IMR-90 (cell line): Measurements from ENCODE around the gene MAGI2. TPM values are rescaled to one million over a fixed set of nuclear protein-coding genes. Genes with fewer than 3 reads are reported as not detected.

Experiments
- ATAC-seq: fragments of 200-7000 bp; cut with Tn5 transposase; 2 replicates; pipeline ENCODE4 v1.9.1; 2020; ENCODE audit warnings: low read depth, mild to moderate bottlenecking, moderate library complexity
- BruUV-seq: library from RNA; stranded (reverse); fragments of 400-500 nt; replicated peaks from 2 replicates; lab custom pipeline; 2021; lab: Mats Ljungman, UMichigan
- CTCF ChIA-PET: fragments of 300-600 bp; formaldehyde crosslinking; extraction: SDS; loops from one replicate; lab custom pipeline; 2021; ENCODE audit warnings: antibody characterized with exemption; lab: Yijun Ruan, JAX
- POLR2A ChIA-PET: fragments of 300-600 bp; sonication (Branson Sonifier 250); formaldehyde crosslinking; loops from one replicate; lab custom pipeline; 2022; ENCODE audit warnings: antibody characterized with exemption; ENCODE audit not compliant: unreplicated experiment; lab: Charles Lee
- DNase-seq: peaks from one replicate; pipeline ENCODE4 v3.0.0; 2013
- H2AFZ ChIP-seq: replicated peaks from 2 replicates; pipeline ENCODE3; 2013; ENCODE audit warnings: low read length, mild to moderate bottlenecking; ENCODE audit not compliant: poor library complexity
- H2AK5ac ChIP-seq: 2 replicates; pipeline ENCODE4 v1.6.1; 2013; ENCODE audit warnings: low read depth, low read length, inconsistent platforms
- H2AK9ac ChIP-seq: replicated peaks from 2 replicates; pipeline ENCODE3; 2013; ENCODE audit warnings: mild to moderate bottlenecking, low read depth, low read length, moderate library complexity; ENCODE audit not compliant: poor library complexity
- H2BK120ac ChIP-seq: 2 replicates; pipeline ENCODE4 v1.6.1; 2013; ENCODE audit warnings: low read depth, low read length, inconsistent platforms
- H2BK15ac ChIP-seq: 3 replicates; pipeline ENCODE4 v1.6.1; 2013; ENCODE audit warnings: low read depth, low read length, inconsistent platforms
- H2BK20ac ChIP-seq: 2 replicates; pipeline ENCODE4 v1.6.1; 2013; ENCODE audit warnings: low read depth, mild to moderate bottlenecking, inconsistent platforms, low read length, moderate library complexity
- H2BK5ac ChIP-seq: 2 replicates; pipeline ENCODE4 v1.6.1; 2013; ENCODE audit warnings: mild to moderate bottlenecking, low read depth, low read length, inconsistent platforms; ENCODE audit not compliant: poor library complexity, severe bottlenecking
- H3K14ac ChIP-seq: replicated peaks from 2 replicates; pipeline ENCODE4 v1.6.1; 2013; ENCODE audit warnings: low read depth, low read length, inconsistent platforms
- H3K18ac ChIP-seq: 2 replicates; pipeline ENCODE4 v1.6.1; 2013; ENCODE audit warnings: low read depth, low read length, control low read depth
- H3K23ac ChIP-seq: 2 replicates; pipeline ENCODE4 v1.6.1; 2013; ENCODE audit warnings: low read depth, low read length, inconsistent platforms
- H3K27ac ChIP-seq: 2 replicates; pipeline ENCODE4 v1.5.1; 2013; ENCODE audit warnings: mild to moderate bottlenecking, control low read depth, low read length; ENCODE audit not compliant: insufficient read depth
- H3K27me3 ChIP-seq: 2 replicates; pipeline ENCODE4 v1.6.1; 2013; ENCODE audit warnings: low read length; ENCODE audit not compliant: control insufficient read depth, insufficient read depth
- H3K36me3 ChIP-seq: 2 replicates; pipeline ENCODE4 v1.6.1; 2013; ENCODE audit warnings: low read length, mixed read lengths; ENCODE audit not compliant: control insufficient read depth, insufficient read depth
- H3K4ac ChIP-seq: 2 replicates; pipeline ENCODE4 v1.6.1; 2013; ENCODE audit warnings: low read depth, low read length, inconsistent platforms
- H3K4me1 ChIP-seq: 2 replicates; pipeline ENCODE4 v1.6.1; 2013; ENCODE audit warnings: low read length, mixed read lengths; ENCODE audit not compliant: control insufficient read depth, insufficient read depth
- H3K4me2 ChIP-seq: 2 replicates; pipeline ENCODE4 v1.6.1; 2013; ENCODE audit warnings: low read depth, mild to moderate bottlenecking, control low read depth, low read length, moderate library complexity
- H3K4me3 ChIP-seq: 2 replicates; pipeline ENCODE4 v1.5.1; 2013; ENCODE audit warnings: low read depth, mild to moderate bottlenecking, control low read depth, low read length, moderate library complexity; ENCODE audit not compliant: insufficient read depth
- H3K56ac ChIP-seq: 2 replicates; pipeline ENCODE4 v1.6.1; 2013; ENCODE audit warnings: low read length, inconsistent platforms; ENCODE audit not compliant: insufficient read depth; ENCODE audit errors: extremely low read depth
- H3K79me1 ChIP-seq, 2 experiments: 2 replicates each; pipeline ENCODE4 v1.6.1; 2013; ENCODE audit warnings: low read length in 2 of 2, inconsistent platforms in 1 of 2, low read depth in 1 of 2
- H3K9ac ChIP-seq: 2 replicates; pipeline ENCODE4 v1.6.1; 2013; ENCODE audit warnings: low read depth, low read length, control low read depth
- H3K9me1 ChIP-seq: 2 replicates; pipeline ENCODE4 v1.6.1; 2013; ENCODE audit warnings: low read length, inconsistent platforms; ENCODE audit not compliant: insufficient read depth
- H3K9me3 ChIP-seq: 2 replicates; pipeline ENCODE4 v1.6.1; 2013; ENCODE audit warnings: low read length; ENCODE audit not compliant: control insufficient read depth, insufficient read depth
- H4K20me1 ChIP-seq: 2 replicates; pipeline ENCODE4 v1.6.1; 2013; ENCODE audit warnings: low read length, inconsistent platforms; ENCODE audit not compliant: insufficient read depth
- H4K5ac ChIP-seq: 2 replicates; pipeline ENCODE4 v1.6.1; 2013; ENCODE audit warnings: mild to moderate bottlenecking, low read depth, low read length, control low read depth
- H4K8ac ChIP-seq, 2 experiments: 2 replicates each; pipeline ENCODE4 v1.6.1; 2013; ENCODE audit warnings: low read depth in 2 of 2, low read length in 2 of 2, control low read depth in 1 of 2, inconsistent platforms in 1 of 2
- H4K91ac ChIP-seq: 2 replicates; pipeline ENCODE4 v1.6.1; 2013; ENCODE audit warnings: low read depth, low read length, inconsistent platforms; ENCODE audit not compliant: insufficient read depth
- CHD1 ChIP-seq: IDR thresholded peaks from 2 replicates; pipeline ENCODE4 v1.6.1; 2012; ENCODE audit warnings: low read depth, low read length, improper control_type of control experiment
- MAFK ChIP-seq: IDR thresholded peaks from 2 replicates; pipeline ENCODE4 v1.6.1; 2012; ENCODE audit warnings: low read depth, low read length, improper control_type of control experiment
- MXI1 ChIP-seq: IDR thresholded peaks from 2 replicates; pipeline ENCODE4 v1.6.1; 2012; ENCODE audit warnings: low read depth, mild to moderate bottlenecking, low read length, moderate library complexity, borderline replicate concordance
- NFE2L2 ChIP-seq: fragments of 150-350 bp; IDR thresholded peaks from 2 replicates; pipeline ENCODE4 v1.6.1; 2016; ENCODE audit warnings: low read depth, mild to moderate bottlenecking, low read length
- POLR2A ChIP-seq: IDR thresholded peaks from 2 replicates; pipeline ENCODE4 v1.6.1; 2012; ENCODE audit warnings: mild to moderate bottlenecking, low read depth, low read length
- RAD21 ChIP-seq: IDR thresholded peaks from 2 replicates; pipeline ENCODE4 v1.6.1; 2012; ENCODE audit warnings: low read length, improper control_type of control experiment
- RFX5 ChIP-seq: IDR thresholded peaks from 2 replicates; pipeline ENCODE4 v1.8.0; 2012; ENCODE audit warnings: low read depth, mild to moderate bottlenecking, low read length, moderate library complexity
- WGBS, 2 experiments: methylation state at CpG; one replicate each; pipeline versions ENCODE4 v1.1.5 to v1.1.7; 2013; ENCODE audit warnings: missing lambda C conversion rate in 2 of 2; ENCODE audit not compliant: insufficient read length in 1 of 2; ENCODE audit errors: extremely low coverage in 2 of 2; 5-methylcytosine and 5-hydroxymethylcytosine counted together
- dilution Hi-C: fragments of 300-500 bp; cut with HindIII; formaldehyde crosslinking; loops from one replicate; pipeline ENCODE4 v1.14.3; 2018; ENCODE audit warnings: low sequenced_read_pairs; ENCODE audit not compliant: unreplicated experiment
- in situ Hi-C: fragments of 300-500 bp; cut with MboI; formaldehyde crosslinking; loops from 3 replicates; pipeline ENCODE4 v1.14.3; 2019; ENCODE audit warnings: low sequenced_read_pairs, inconsistent platforms, mixed read lengths
- intact Hi-C: fragments of 100-400 bp; cut with micrococcal nuclease; formaldehyde crosslinking; loops from 2 replicates; pipeline ENCODE4 v1.10.0; 2022
- polyA plus RNA-seq, 3 experiments: library from polyadenylated mRNA; depleted of rRNA; stranded (reverse); fragments of >200 nt; gene quantifications; 2 replicates each; pipeline ENCODE4 v1.2.3, GENCODE V29; 2012; ENCODE audit warnings: low replicate concordance in 1 of 3
- total RNA-seq: library from RNA; depleted of rRNA; stranded (reverse); fragments of >200 nt; gene quantifications from 2 replicates; pipeline ENCODE4 v1.2.3, GENCODE V29; 2012
- TF ChIP-seq, protein P1 (sequence below): fragments of 150-350 bp; IDR thresholded peaks from 2 replicates; pipeline ENCODE4 v1.6.1; 2016; ENCODE audit warnings: low read depth, mild to moderate bottlenecking, low read length, moderate library complexity, borderline replicate concordance
- TF ChIP-seq, protein P2 (sequence below): fragments of 150-350 bp; IDR thresholded peaks from 2 replicates; pipeline ENCODE4 v1.6.1; 2017; ENCODE audit warnings: mild to moderate bottlenecking, antibody characterized with exemption, low read length, low read depth

The MAGI2 gene
- total and polyA plus RNA-seq, 2 of the 4 experiments (the other 2 are of a cell fraction) = 2.5 to 17.9 TPM

DNA sequence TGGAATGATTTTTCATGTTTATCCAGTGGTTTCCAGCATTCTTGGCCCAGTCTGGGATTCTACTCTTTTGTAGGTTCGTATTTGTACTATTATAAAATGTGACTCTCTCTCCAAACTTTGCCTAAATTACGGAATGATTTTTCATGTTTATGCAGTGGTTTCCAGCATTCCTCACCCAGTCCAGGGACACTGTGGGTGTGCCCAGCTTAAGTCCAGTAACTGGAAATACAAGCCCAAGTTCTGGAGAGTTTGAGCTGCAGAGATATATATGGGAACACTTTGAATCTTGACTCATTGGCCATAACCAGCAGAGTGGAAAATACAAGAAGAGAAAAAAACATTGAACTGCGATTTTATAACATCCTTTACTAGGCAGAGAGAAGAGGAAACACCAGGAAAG, 5.9 kb upstream of the MAGI2 start:
- WGBS, 2 experiments = no CpG with 5 or more reads among the region's 3 CpGs
- Histone ChIP-seq H3K56ac (no peak overlapping the region), H3K9me1 (peaks cover 12% of the 10 kb centered on the region), H3K79me1 (peaks cover 25 to 64% of the 10 kb centered on the region in 2 experiments), H3K4me1 (peaks cover 15% of the 10 kb centered on the region), H4K8ac (peak overlapping the region in 1 of 2 experiments; percentile 29; a peak in 1 of 4 replicates), H4K20me1 (peaks cover 8% of the 10 kb centered on the region; the same call in 1 of the 2 replicates), H2AFZ (no peak overlapping the region), H3K9ac (no peak overlapping the region), H2AK9ac (no peak overlapping the region), H3K4me3 (no peak overlapping the region), H4K91ac (no peak overlapping the region), H2AK5ac (no peak overlapping the region), H2BK120ac (no peak overlapping the region), H4K5ac (no peak overlapping the region), H2BK15ac (no peak overlapping the region), H3K27ac (no peak overlapping the region), H3K23ac (no peak overlapping the region), H2BK20ac (no peak overlapping the region), H2BK5ac (peak overlapping the region; percentile 40), H3K9me3 (no peaks in the 10 kb centered on the region), H3K4me2 (no peak overlapping the region), H3K36me3 (peaks cover 13% of the 10 kb centered on the region), H3K18ac (no peak overlapping the region), H3K4ac (no peak overlapping the region), H3K27me3 (no peaks in the 10 kb centered on the region), H3K14ac (no peak overlapping the region)
- DNase-seq (peak; percentile 46), ATAC-seq (peak; percentile 40)
- intact Hi-C loops = no loop called here
- ChIA-PET POLR2A (interaction anchor here (0.7 kb wide), 1 partner anchor 848 kb away, joined by 13 read pairs; no protein-coding TSS in a partner anchor), CTCF (interaction anchor here (0.7 kb wide), 1 partner anchor 426 kb away, joined by 5 read pairs; no protein-coding TSS in a partner anchor)
- dilution Hi-C loops = no loop called here
- TF ChIP-seq, protein P1, sequence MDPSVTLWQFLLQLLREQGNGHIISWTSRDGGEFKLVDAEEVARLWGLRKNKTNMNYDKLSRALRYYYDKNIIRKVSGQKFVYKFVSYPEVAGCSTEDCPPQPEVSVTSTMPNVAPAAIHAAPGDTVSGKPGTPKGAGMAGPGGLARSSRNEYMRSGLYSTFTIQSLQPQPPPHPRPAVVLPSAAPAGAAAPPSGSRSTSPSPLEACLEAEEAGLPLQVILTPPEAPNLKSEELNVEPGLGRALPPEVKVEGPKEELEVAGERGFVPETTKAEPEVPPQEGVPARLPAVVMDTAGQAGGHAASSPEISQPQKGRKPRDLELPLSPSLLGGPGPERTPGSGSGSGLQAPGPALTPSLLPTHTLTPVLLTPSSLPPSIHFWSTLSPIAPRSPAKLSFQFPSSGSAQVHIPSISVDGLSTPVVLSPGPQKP = no peak
- TF ChIP-seq MAFK (no peak), RAD21 (no peak), RFX5 (no peak), MXI1 (no peak), NFE2L2 (no peak), CHD1 (no peak), POLR2A (no peak)
- TF ChIP-seq, protein P2, sequence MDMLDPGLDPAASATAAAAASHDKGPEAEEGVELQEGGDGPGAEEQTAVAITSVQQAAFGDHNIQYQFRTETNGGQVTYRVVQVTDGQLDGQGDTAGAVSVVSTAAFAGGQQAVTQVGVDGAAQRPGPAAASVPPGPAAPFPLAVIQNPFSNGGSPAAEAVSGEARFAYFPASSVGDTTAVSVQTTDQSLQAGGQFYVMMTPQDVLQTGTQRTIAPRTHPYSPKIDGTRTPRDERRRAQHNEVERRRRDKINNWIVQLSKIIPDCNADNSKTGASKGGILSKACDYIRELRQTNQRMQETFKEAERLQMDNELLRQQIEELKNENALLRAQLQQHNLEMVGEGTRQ = no peak
- BruUV-seq = no TSS peak
- in situ Hi-C loops = loop anchor here (25.0 kb wide), 1 partner anchor 578 kb away; no protein-coding TSS in a partner anchor
